GM18867 (cell line): ENCODE results near the gene CRADD.
"Not testable (repeated sequence)": the region's sequence is repeated elsewhere in the genome, so short reads cannot be mapped to it uniquely, and the experiment has no call there.

Experiments used
- ATAC-seq: cut with Tn5 transposase; IDR thresholded peaks from one replicate; pipeline ENCODE4 v1.9.1; 2021; ENCODE audit warnings: mild to moderate bottlenecking, moderate library complexity; ENCODE audit not compliant: unreplicated experiment

CRADD gene

DNA sequence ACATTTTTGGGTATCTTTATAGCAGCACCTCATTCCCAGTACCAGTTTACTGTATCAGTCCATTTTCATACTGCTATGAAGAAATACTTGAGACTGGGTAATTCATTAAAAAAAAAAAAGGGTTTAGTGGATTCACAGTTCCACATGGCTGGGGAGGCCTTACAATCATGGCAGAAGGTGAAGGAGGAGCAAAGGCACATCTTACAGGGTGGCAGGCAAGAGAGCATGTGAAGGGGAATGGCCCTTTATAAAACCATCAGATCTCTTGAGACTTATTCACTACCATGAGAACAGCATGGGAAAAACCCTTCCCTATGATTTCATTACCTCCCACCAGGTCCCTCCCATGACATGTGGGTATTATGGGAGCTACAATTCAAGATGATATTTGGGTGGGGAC lies 77.7 kb downstream of the CRADD start:
- ATAC-seq, result not testable (repeated sequence)

GRCh38 chr12:93756288-93756687 lies 79.1 kb downstream of the CRADD start:
- ATAC-seq, result no peak

DNA sequence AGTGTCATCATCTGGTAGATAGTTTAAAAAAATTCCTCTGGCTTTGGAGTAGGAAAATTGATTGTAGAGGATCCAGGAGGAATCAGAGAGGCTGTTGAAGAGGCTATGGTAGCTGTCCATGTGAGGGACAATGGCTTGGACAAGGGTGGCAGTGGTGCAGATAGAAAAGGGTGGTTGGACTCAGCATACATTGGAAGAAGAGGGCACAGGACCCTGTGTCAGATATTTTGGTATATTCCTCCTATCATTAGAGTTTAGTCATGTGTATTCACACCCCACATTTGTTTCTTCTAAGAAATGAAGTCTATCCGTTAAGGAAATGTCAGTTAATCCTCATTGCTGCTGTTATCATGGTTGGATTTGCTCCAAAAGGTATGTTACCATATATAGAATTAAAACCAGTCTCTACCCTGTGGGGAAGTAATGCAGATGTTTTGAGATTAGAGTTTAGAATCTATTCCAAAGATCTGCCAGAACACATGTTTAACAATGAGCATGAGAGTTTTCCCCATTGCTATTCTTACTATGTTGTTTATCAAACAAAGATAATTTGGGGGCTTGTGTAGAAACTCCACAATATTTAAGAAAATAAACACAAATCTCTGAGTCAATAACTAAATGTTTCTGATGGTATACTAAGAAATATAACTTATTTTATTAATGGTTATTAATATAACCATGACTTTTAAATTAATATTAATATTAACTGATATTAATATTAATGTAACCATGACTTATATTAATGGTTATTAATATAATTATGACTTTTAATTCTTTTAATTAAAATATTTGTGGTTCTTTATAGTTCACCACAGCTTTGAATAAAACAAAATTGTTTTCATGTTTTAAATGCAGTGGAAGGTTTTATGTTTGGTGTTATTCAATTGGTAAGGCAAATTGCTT lies 80.9 kb downstream of the CRADD start:
- ATAC-seq, result no peak

DNA sequence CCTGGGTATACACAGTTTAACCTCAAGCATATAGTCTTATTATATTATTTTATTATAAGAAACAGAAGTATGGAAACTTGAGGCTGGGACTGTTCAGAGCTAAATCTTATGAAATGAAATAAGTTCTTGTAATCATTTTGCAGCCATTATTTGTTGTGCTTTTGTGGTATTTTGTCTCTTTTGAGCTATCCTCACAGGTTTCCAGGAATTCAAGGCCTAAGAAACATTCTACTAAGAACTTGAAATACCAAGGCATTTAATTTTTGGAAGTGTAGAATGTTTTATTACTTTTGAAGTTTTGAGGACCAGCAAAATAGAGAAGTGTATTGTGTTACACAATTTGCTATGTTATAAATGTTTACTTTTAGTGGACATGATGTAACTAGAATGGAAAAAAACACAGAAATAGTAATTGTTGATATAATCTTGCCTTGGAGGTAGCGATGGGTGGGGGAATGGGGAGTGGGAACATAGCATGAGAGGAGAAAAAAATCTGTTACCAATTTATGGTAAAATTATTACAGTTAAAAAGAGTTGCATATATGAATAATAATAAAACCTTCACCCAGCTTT lies 81.7 kb downstream of the CRADD start:
- no peak for ATAC-seq

- no peak for ATAC-seq
These were observed 82.4 kb downstream of the CRADD start for GRCh38 chr12:93759512-93760081.

- ATAC-seq, result no peak
These were observed 83.2 kb downstream of the CRADD start for GRCh38 chr12:93760275-93760875.

DNA sequence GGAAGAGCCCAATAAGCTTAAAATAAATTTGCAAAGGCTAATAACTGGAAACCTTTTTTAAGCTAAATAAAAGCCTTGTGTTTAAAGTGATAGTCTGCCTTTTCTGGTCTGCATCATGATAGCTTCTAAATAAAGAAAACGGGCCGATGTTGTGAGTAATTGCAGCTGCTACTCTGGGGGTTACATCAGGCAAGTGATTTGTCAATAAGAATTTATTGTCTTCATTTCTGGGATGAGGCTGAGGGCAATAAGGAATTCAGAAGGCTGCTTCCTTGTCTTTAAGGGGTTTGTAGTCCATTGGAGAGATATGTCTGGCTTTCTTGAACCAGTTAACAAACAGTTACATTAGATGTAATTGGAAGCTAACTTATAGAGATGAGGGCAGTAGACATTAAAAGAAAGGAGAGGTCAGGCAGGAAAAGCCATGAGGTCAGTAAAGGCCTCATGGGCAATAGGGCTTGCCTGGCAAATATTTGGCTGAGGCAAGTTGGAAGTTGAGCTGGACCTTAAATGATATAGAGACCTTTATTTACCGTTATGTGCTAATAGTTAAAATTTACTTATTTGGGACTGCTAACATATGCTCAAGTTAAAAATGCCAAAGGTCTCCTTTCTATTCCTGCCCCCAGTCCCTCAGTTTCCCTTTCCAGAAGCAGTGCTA lies 85.0 kb downstream of the CRADD start:
- ATAC-seq, result no peak

- no peak for ATAC-seq
These were observed 85.9 kb downstream of the CRADD start for GRCh38 chr12:93762912-93763553.

DNA sequence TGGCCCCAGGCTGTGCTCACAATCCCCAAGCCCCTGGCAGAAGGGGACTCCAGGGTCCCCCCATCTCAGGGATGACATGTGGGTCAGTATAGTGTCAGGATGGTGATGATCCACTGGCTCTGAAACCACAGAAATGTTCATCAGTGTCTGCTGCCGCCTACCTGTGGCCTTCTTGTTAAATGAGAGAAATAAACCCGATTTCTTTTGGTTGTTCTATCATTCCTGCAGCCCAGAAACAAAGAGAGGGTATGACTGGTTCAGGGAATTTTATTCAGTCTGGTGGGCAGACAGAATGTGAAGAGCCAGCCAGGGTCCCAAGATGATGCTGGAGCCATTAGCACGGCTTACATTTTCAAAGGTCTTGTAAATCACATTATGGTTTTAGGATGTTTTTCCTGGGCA lies 86.6 kb downstream of the CRADD start:
- no peak for ATAC-seq

GRCh38 chr12:93766371-93766770 lies 89.2 kb downstream of the CRADD start:
- ATAC-seq, result no peak

- peak; percentile 46 for ATAC-seq
These were observed 89.8 kb downstream of the CRADD start for GRCh38 chr12:93766796-93767523.

DNA sequence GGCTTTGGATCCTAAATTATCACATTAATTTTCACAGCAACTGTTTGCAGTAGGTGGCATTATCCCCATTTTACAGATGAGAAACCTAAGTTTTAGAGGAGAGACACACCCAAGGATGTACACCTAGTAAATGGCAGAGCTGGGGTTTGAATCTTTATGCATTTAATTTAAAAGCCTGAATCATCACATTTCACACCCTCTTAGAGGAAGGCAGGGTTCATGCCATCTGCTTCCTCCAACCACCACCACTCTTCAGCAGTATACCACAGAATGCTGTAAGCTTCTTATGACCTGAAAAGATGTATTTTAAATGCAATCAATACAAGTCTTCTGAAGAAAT lies 90.3 kb downstream of the CRADD start:
- ATAC-seq, result no peak

DNA sequence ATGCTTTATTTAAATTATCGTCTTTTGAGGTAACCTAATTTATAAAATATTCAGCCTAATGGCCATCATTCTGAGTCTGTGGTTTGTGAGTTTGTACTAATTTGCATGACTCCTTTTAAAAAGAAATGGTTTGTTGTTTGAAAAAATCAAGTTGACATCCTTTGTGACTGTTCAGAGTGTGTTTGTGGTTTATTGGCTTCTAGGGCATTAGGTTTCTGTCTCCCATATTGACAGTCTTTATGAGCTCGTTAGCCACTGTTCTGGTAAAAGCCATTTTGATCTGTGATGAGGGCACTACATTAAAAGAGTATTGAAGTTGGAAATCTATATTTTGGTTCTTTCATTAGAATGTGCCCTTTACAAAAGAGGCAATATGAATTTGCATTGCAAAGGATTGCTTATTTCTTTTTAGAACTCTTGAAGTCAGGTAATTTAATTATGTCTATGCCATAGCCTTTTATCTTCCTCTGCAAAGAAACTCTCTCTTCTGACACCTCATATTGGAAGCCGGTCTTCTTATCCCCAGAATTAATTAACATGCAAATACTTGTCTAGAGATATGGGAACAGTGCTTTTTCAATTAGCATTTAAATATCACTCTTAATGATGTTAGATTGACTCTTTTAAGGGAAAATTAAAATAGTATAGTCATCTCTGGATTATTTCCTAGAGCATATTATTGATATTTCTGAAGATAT lies 95.0 kb downstream of the CRADD start:
- no peak for ATAC-seq

DNA sequence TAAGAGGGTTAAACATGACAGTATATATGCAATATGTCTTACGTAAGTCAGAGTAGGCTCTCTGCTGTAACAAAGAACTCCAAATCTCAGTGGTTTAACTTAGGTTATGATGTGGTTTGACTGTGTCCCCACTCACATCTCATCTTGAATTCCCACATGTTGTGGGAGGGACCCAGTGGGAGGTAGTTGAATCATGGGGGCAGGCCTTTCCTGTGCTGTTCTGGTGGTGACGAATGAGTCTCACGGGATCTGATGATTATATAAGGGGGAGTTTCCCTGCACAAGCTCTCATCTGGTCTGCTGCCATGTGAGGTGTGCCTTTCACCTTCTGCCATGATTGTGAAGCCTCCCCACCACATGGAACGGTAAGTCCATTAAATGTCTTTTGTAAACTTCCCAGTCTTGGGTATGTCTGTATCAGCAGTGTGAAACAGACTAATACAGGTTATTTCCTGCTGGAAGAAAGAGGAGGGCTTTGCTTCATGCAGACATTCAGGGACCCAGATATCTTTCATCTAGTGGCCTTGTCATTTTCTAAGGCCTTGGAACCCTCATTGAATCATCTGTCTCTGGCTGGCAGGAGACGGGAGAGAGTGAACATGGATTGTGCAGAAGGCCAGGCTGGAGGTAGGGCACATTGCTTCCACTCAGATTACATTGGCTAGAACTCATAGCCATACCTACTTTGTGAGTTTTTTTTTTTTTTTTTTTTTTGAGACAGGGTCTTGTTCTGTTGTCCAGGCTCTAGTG lies 96.1 kb downstream of the CRADD start:
- ATAC-seq, result no peak

DNA sequence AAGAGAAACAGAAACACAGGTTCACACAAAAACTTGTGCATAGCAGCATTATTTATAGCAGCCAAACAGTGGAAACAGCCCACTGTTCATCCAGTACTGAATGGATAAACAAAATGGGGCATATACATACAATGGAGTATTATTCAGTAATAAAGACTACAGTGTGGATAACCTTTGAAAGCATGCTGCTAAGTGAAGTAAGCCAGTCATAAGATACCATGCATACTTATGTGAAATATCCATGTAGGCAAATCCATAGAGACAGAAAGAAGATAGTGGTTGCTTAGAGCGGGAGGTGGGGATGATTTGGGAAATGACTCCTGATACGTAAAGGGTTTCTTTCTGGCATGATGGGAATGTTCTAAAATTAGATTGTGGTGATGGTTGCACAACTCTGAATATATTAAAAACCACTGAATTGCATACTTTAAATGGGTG lies 99.4 kb downstream of the CRADD start:
- no peak for ATAC-seq

- no peak for ATAC-seq
These were observed 100.1 kb downstream of the CRADD start for GRCh38 chr12:93777254-93777653.

GRCh38 chr12:93778306-93778705 lies 101.1 kb downstream of the CRADD start:
- ATAC-seq, result no peak

- no peak for ATAC-seq
These were observed 101.6 kb downstream of the CRADD start for GRCh38 chr12:93778766-93779165.
